GM19043 (cell line): ENCODE data around the gene CLN5.
"Not testable (repeated sequence)": the region's sequence is repeated elsewhere in the genome, so short reads cannot be mapped to it uniquely, and the experiment has no call there.

Experiments used
- ATAC-seq: cut with Tn5 transposase; IDR thresholded peaks from one replicate; pipeline ENCODE4 v1.9.1; 2021; ENCODE audit warnings: low read depth; ENCODE audit not compliant: unreplicated experiment

Gene CLN5

GRCh38 chr13:76974618-76974975 is 17.3 kb upstream of the CLN5 start:
- ATAC-seq, result no peak

- ATAC-seq, result no peak
These were observed 16.0 kb upstream of the CLN5 start for GRCh38 chr13:76975863-76976262.

DNA sequence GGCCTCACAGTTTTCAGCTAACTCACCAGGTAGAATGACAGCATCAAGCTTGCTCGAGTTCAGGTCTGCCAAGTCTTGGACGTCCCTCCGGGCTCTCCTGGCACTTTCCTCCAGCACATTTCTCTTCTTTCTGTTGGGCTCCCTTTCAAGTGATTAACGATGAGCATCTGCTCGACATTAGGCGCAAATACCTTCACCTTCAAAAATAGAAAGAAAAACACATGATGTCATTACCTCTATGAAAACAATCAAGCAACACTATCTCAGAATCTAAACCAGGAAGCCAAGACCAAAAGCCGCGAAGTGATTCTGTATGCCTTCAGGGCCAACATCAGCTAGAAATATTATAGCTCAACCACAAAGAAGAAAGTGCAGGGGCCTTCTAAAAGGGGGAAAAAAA is 15.4 kb upstream of the CLN5 start:
- ATAC-seq, result no peak

GRCh38 chr13:76976929-76977328 is 15.0 kb upstream of the CLN5 start:
- no peak for ATAC-seq

- peak; percentile 99 for ATAC-seq
These were observed 11.7 kb upstream of the CLN5 start for GRCh38 chr13:76980075-76980718.

DNA sequence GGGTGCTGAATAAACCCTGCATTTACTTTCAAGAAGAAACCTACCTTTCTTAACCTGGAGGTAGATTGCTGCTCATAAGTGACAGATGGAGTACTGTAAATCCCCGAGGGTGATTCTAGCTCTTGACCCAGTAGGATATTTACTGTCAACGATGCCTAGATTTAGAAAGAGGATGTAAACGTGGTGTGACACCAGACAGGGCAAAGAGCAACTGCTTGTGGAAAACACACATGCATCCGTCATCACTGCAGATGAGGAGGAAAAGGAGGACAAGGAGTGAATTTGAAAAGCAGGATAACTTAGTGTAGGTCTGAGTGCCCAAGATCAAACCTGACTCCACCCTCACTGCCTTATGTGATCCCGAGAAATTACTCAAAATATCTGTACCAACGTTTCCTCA is 9.8 kb upstream of the CLN5 start:
- no peak for ATAC-seq

DNA sequence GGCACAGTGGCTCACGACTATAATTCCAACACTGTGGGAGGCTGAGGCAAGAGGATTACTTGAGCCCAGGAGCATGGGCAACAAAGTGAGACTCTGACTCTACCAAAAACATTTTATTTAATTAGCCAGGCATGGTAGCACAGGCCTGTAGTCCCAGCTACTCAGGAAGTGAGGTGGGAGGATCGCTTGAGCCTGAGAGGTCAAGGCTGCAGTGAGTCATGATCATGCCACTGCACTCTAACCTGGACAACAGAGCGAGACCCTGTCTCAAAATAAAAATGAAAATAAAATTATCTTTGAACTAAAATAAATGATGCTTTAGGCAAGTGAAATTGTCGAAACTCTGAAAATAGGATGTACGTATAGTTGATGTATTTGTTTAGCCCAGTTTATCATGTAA is 8.2 kb upstream of the CLN5 start:
- ATAC-seq, result no peak

GRCh38 chr13:76991432-76991795 is 467 bp upstream of the CLN5 start:
- peak; percentile 54 for ATAC-seq

GRCh38 chr13:76992548-76993001 is 694 bp downstream of the CLN5 start:
- ATAC-seq, result no peak

DNA sequence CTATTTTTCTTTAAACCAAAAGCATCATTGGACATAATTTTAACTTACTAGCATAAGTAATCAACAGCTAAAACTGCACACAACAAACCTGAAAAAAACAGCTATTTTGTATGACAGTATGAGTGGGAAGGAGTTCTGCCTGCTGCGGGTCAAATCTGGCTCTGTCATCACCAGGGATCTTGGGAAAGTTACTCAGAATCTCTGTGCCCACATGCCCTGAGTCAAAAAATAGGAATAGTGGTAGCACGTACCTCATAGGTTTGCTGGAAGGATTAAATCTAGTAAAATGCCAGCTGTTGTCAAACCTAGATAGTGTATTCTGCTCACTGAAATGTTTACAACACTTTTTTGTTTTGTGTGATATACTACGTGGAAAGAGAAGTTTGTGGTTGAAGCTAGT is 1.1 kb downstream of the CLN5 start:
- ATAC-seq, result no peak

DNA sequence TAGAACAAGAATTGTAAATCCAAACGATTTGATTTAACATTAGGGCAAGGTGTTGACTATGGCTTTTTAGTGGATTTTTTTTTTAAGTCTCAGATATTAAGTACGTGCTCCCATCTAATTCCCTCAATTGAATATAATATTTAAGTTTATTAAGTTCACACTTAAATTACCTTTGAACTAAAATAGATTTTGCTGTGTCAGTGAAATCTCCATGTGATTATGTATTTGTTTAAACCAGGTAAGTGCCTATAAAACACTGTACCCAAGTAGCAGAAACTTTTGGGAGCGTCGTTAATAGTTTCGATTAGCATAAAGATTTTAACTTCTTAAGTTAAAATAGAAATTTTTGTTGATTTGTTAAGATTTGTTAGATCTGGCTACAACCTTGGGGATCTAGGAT is 1.6 kb downstream of the CLN5 start:
- no peak for ATAC-seq

GRCh38 chr13:76994281-76994680 is 2.4 kb downstream of the CLN5 start:
- ATAC-seq, result no peak

DNA sequence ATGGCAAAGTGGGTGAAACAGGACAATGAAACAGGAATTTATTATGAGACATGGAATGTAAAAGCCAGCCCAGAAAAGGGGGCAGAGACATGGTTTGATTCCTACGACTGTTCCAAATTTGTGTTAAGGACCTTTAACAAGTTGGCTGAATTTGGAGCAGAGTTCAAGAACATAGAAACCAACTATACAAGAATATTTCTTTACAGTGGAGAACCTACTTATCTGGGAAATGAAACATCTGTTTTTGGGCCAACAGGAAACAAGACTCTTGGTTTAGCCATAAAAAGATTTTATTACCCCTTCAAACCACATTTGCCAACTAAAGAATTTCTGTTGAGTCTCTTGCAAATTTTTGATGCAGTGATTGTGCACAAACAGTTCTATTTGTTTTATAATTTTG is 8.6 kb downstream of the CLN5 start:
- ATAC-seq, result no peak

DNA sequence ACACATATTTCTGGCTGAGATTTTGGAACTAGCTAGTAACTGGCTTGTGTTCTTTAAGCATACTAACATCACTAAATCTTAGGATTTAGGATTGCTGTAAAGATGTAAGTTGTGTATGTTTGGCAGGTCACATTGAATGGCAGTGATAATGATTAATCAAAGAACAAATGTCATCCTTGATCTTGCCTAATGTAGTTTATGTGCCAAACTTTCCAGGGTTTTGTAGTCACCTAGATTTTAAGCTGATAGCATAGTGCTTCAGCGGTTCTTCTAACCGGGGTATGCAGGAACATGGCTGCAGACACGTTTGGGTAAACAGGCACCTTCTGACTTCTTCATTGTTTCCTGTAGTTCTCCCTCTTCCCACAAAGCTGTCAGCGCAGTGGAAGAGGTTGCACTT is 9.7 kb downstream of the CLN5 start:
- no peak for ATAC-seq

GRCh38 chr13:77001963-77002587 is 10.2 kb downstream of the CLN5 start:
- ATAC-seq, result no peak

- no peak for ATAC-seq
These were observed 10.8 kb downstream of the CLN5 start for GRCh38 chr13:77002590-77003190.

- ATAC-seq, result not testable (repeated sequence)
These were observed 16.5 kb downstream of the CLN5 start for GRCh38 chr13:77008337-77008736.

DNA sequence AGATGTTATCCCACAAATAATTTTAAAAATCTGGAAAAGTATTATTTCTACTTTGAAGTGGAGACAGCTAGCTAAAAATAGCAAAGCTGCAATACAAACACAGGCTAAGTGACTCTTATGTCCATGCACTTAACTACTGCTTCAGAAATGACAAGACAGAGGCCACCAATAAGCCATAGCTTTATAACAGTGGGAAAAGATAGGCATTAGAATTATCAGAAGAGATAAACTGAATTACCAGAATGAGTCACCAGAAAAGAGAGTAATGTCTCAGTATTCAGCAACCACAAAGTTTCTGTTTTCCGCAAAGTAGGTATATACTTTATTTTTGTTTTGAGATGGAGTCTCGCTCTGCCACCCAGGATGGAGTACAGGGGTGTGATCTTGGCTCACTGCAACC is 17.1 kb downstream of the CLN5 start:
- no peak for ATAC-seq

DNA sequence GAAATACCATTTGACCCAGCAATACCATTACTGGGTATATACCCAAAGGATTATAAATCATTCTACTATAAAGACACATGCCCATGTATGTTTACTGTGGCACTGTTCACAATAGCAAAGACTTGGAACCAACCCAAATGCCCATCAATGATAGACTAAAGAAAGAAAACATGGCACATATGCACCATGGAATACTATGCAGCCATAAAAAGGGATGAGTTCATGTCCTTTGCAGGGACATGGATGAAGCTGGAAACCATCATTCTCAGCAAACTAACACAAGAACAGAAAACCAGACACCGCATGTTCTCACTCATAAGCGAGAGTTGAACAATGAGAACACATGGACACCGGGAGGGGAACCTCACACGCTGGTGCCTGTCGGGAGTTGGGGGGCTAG is 17.8 kb downstream of the CLN5 start:
- ATAC-seq, result not testable (repeated sequence)

GRCh38 chr13:77013853-77014542 is 22.1 kb downstream of the CLN5 start:
- no peak for ATAC-seq

GRCh38 chr13:77014906-77015685 is 23.2 kb downstream of the CLN5 start:
- ATAC-seq, result no peak
